K562 (cell line): Measurements from ENCODE around the gene NAA10. TPM values are rescaled to one million over a fixed set of nuclear protein-coding genes. Genes with fewer than 3 reads are reported as not detected.

Source experiments
- ATAC-seq: fragments of 200-7000 bp; cut with Tn5 transposase; 3 replicates; pipeline ENCODE4 v1.9.1; 2020; ENCODE audit warnings: moderate library complexity
- BruUV-seq: library from RNA; stranded (reverse); fragments of 400-500 nt; replicated peaks from 2 replicates; lab custom pipeline; 2021; lab: Mats Ljungman, UMichigan
- CTCF ChIA-PET: fragments of 300-600 bp; formaldehyde crosslinking; extraction: SDS; loops from one replicate; lab custom pipeline; 2021; ENCODE audit warnings: low intra/inter-chr PET ratio; lab: Yijun Ruan, JAX
- POLR2A ChIA-PET: fragments of 300-600, 350-650 bp; sonication (Branson Sonifier 250); formaldehyde crosslinking; extraction: SDS; loops from one replicate; lab custom pipeline; 2021; ENCODE audit warnings: antibody characterized with exemption, inconsistent platforms; lab: Yijun Ruan, JAX
- DNase-seq, 4 experiments: peaks; one replicate each; pipeline versions ENCODE4 v3.0.0 to v3.0.0-alpha.2; 2011 to 2018; ENCODE audit warnings: low spot score in 3 of 4, mixed read lengths in 3 of 4; ENCODE audit errors: extremely low read depth in 1 of 4
- FAIRE-seq: peaks from 2 replicates; lab custom pipeline; 2011; peaks lifted over from hg19 to GRCh38; lab: Jason Lieb, UNC
- H2AFZ ChIP-seq: 2 replicates; pipeline ENCODE4 v1.6.0; 2011; ENCODE audit warnings: low read depth, low read length, control low read depth, inconsistent platforms
- H3K27ac ChIP-seq: fragments of 200-600 bp; 3 replicates; pipeline ENCODE4 v1.8.0; 2011; ENCODE audit warnings: low read depth, mild to moderate bottlenecking, control low read depth, inconsistent platforms, low read length, moderate library complexity, mixed read lengths; ENCODE audit errors: extremely low read depth
- H3K27me3 ChIP-seq, 2 experiments: fragments of 300-600 bp in 1 of 2; 2 replicates in 1 of 2; 3 replicates in 1 of 2; pipeline versions ENCODE4 v1.6.0 to v1.8.0; 2011; ENCODE audit warnings: inconsistent platforms in 2 of 2, low read length in 2 of 2, mild to moderate bottlenecking in 1 of 2, mixed read lengths in 1 of 2, moderate library complexity in 1 of 2; ENCODE audit not compliant: control insufficient read depth in 2 of 2, insufficient read depth in 2 of 2
- H3K36me3 ChIP-seq: fragments of 300-600 bp; 3 replicates; pipeline ENCODE4 v1.8.0; 2011; ENCODE audit warnings: mild to moderate bottlenecking, low read length, inconsistent platforms; ENCODE audit not compliant: control insufficient read depth, insufficient read depth
- H3K4me1 ChIP-seq, 2 experiments: fragments of 200-600 bp in 1 of 2; replicated peaks in 1 of 2; 2 replicates in 1 of 2; 3 replicates in 1 of 2; pipeline versions ENCODE4 v1.5.1 to v1.8.0; 2011; ENCODE audit warnings: inconsistent platforms in 2 of 2, low read length in 2 of 2, mild to moderate bottlenecking in 1 of 2, mixed read lengths in 1 of 2, moderate library complexity in 1 of 2; ENCODE audit not compliant: control insufficient read depth in 2 of 2, insufficient read depth in 2 of 2
- H3K4me2 ChIP-seq: 2 replicates; pipeline ENCODE4 v1.6.1; 2011; ENCODE audit warnings: low read length, control low read depth, inconsistent platforms, mixed read lengths; ENCODE audit not compliant: insufficient read depth
- H3K4me3 ChIP-seq: fragments of 200-600 bp; sonication (generic), shearing (Covaris generic); 2 replicates; pipeline ENCODE4 v1.5.1; 2016; ENCODE audit warnings: control low read depth, inconsistent platforms
- H3K79me2 ChIP-seq: fragments of 200-600 bp; 3 replicates; pipeline ENCODE4 v1.8.0; 2011; ENCODE audit warnings: low read length, inconsistent platforms; ENCODE audit not compliant: control insufficient read depth, insufficient read depth
- H3K9ac ChIP-seq, 2 experiments: 2 replicates each; pipeline versions ENCODE4 v1.6.0 to v1.6.1; 2011; ENCODE audit warnings: low read depth in 2 of 2, low read length in 2 of 2, control low read depth in 1 of 2, inconsistent platforms in 1 of 2, mild to moderate bottlenecking in 1 of 2, mixed read lengths in 1 of 2; ENCODE audit not compliant: insufficient read depth in 1 of 2
- H3K9me1 ChIP-seq: one replicate; pipeline ENCODE4 v1.6.0; 2011; ENCODE audit warnings: inconsistent platforms, mild to moderate bottlenecking, low read length, moderate library complexity; ENCODE audit not compliant: control insufficient read depth, insufficient read depth
- H3K9me3 ChIP-seq: replicated peaks from 2 replicates; pipeline ENCODE4 v1.5.1; 2011; ENCODE audit warnings: low read depth, low read length, inconsistent platforms; ENCODE audit not compliant: control insufficient read depth, insufficient read depth
- H4K20me1 ChIP-seq: replicated peaks from 2 replicates; pipeline ENCODE4 v1.6.1; 2011; ENCODE audit warnings: low read length, inconsistent platforms, mixed read lengths; ENCODE audit not compliant: control insufficient read depth, insufficient read depth
- NR1H2 ChIP-seq: sonication (generic); formaldehyde crosslinking; IDR thresholded peaks from 2 replicates; pipeline ENCODE4 v1.4.0; 2020; ENCODE audit warnings: mild to moderate bottlenecking, missing genetic modification reagents
- WGBS: fragments of 100-300 bp; shearing (Covaris generic); methylation state at CpG from one replicate; pipeline ENCODE4 v1.1.6; 2016; ENCODE audit warnings: low coverage, mixed read lengths; ENCODE audit not compliant: insufficient coverage; ENCODE audit errors: missing lambda C conversion rate; 5-methylcytosine and 5-hydroxymethylcytosine counted together
- in situ Hi-C: fragments of 300-500 bp; cut with MboI; formaldehyde crosslinking; loops from 4 replicates; pipeline ENCODE4 v1.15.0; 2018; ENCODE audit warnings: inconsistent platforms, mixed read lengths
- intact Hi-C: fragments of 100-400 bp; cut with micrococcal nuclease; formaldehyde crosslinking; loops from 2 replicates; pipeline ENCODE4 v1.14.2; 2022
- polyA plus RNA-seq, 8 experiments: library from polyadenylated mRNA; depleted of rRNA in 4 of 8; stranded (reverse) in 5 of 8; unstranded in 3 of 8; fragments of >200 nt; fragmentation: Nextera tagmentation in 2 of 8; fragmentation: Illumina TruSeq in 1 of 8; extraction: Ambion mirVana in 2 of 8; extraction: Trizol in 1 of 8; gene quantifications; 2 replicates each; pipeline versions ENCODE4 v1.2.1 to v1.2.3, GENCODE V29; 2011 to 2014; ENCODE audit warnings: inconsistent platforms in 1 of 8, missing spikeins in 1 of 8
- total RNA-seq, 7 experiments: library from RNA; depleted of rRNA in 6 of 7; stranded (reverse); fragments of >200 nt in 6 of 7; fragmentation: Illumina TruSeq in 2 of 7; extraction: Trizol in 2 of 7; gene quantifications; 2 replicates each; pipeline versions ENCODE4 v1.2.1 to v1.2.3, GENCODE V29; 2011 to 2021; ENCODE audit warnings: low replicate concordance in 1 of 7
- TF ChIP-seq, protein P1 (sequence below), 3 experiments: IDR thresholded peaks in 2 of 3; conservative IDR thresholded peaks in 1 of 3; 2 replicates each; pipeline ENCODE4 v1.5.1; 2011 to 2012; ENCODE audit warnings: low read length in 3 of 3, mild to moderate bottlenecking in 3 of 3, control low read depth in 2 of 3, improper control_type of control experiment in 1 of 3, inconsistent platforms in 1 of 3, low read depth in 1 of 3, mixed read lengths in 1 of 3, moderate library complexity in 1 of 3; ENCODE audit not compliant: insufficient read depth in 2 of 3
- TF ChIP-seq, protein P2 (sequence below): conservative IDR thresholded peaks from 2 replicates; pipeline ENCODE4 v1.6.1; 2011; ENCODE audit warnings: low read depth, mild to moderate bottlenecking, low read length; ENCODE audit not compliant: control insufficient read depth

The NAA10 gene
- total and polyA plus RNA-seq, 9 of the 15 experiments (the other 6 are each of a cell fraction or from before 2014, with no cell fraction given): 11.1 to 250 (median 134) TPM

DNA sequence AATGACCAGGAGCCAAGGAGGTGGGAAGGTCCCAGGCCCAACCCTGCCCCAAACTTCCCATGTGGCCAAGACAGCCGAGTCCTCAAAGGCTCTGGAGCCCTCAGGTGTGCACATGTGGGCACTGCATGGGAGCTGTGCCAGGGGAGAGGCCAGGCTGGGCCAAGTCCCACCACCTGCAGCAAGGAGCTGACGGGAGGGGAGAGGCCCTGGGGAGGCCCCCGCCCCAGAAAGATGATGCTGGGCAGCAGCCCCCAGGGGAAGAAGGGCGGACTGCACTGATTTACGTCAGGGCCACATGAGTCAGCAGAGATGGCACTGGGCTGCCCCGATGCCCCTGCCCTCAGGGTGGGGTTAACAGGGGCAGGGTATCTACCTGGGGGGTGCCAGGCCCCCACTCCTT lies 50.2 kb downstream of the NAA10 start:
- Histone ChIP-seq H3K9me3 (no peaks in the 10 kb centered on the region), H3K27me3 (peaks cover 0 to 29% of the 10 kb centered on the region in 2 experiments; a peak in 2 of 5 replicates), H3K27ac (no peak overlapping the region), H3K9me1 (no peaks in the 10 kb centered on the region), H3K9ac (no peak overlapping the region), H4K20me1 (peaks cover 6% of the 10 kb centered on the region; the same call in 1 of the 2 replicates), H3K4me3 (no peak overlapping the region), H2AFZ (no peak overlapping the region), H3K4me1 (peaks cover 10 to 56% of the 10 kb centered on the region in 2 experiments), H3K36me3 (no peaks in the 10 kb centered on the region), H3K4me2 (no peak overlapping the region), H3K79me2 (no peaks in the 10 kb centered on the region)
- in situ Hi-C loops: no loop called here
- ATAC-seq (no peak), FAIRE-seq (no peak), DNase-seq (no peak)
- POLR2A ChIA-PET: interaction anchor here (0.6 kb wide), 1 partner anchor 43 kb away, joined by 3 read pairs; no protein-coding TSS in a partner anchor
- BruUV-seq: no TSS peak
- TF ChIP-seq, protein P1, sequence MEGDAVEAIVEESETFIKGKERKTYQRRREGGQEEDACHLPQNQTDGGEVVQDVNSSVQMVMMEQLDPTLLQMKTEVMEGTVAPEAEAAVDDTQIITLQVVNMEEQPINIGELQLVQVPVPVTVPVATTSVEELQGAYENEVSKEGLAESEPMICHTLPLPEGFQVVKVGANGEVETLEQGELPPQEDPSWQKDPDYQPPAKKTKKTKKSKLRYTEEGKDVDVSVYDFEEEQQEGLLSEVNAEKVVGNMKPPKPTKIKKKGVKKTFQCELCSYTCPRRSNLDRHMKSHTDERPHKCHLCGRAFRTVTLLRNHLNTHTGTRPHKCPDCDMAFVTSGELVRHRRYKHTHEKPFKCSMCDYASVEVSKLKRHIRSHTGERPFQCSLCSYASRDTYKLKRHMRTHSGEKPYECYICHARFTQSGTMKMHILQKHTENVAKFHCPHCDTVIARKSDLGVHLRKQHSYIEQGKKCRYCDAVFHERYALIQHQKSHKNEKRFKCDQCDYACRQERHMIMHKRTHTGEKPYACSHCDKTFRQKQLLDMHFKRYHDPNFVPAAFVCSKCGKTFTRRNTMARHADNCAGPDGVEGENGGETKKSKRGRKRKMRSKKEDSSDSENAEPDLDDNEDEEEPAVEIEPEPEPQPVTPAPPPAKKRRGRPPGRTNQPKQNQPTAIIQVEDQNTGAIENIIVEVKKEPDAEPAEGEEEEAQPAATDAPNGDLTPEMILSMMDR (IDR thresholded peaks at IDR 0.05 in 2 of 3, conservative IDR thresholded peaks at IDR 0.05 in 1 of 3; ENCODE audit: insufficient read depth in 2 of 3, low read depth in 1 of 3, low read length in 3 of 3): peak in 1 of 3 experiments; percentile 12; a peak in 1 of 6 replicates
- no peak for TF ChIP-seq NR1H2
- TF ChIP-seq, protein P2, sequence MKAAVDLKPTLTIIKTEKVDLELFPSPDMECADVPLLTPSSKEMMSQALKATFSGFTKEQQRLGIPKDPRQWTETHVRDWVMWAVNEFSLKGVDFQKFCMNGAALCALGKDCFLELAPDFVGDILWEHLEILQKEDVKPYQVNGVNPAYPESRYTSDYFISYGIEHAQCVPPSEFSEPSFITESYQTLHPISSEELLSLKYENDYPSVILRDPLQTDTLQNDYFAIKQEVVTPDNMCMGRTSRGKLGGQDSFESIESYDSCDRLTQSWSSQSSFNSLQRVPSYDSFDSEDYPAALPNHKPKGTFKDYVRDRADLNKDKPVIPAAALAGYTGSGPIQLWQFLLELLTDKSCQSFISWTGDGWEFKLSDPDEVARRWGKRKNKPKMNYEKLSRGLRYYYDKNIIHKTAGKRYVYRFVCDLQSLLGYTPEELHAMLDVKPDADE: no peak
- 20% methylated on average over 6 of the region's 6 CpGs for WGBS
- CTCF ChIA-PET: no interaction called here
- intact Hi-C loops: no loop called here
